H1 (cell line): ENCODE data around the gene CCDC73. TPM values are rescaled to one million over a fixed set of nuclear protein-coding genes. Genes with fewer than 3 reads are reported as not detected.

Experiments used
- CBX8 ChIP-seq: fragments of 300-800, 300-1000 bp; sonication (generic); IDR thresholded peaks from 2 replicates; pipeline ENCODE4 v1.7.1; 2016; ENCODE audit warnings: low read depth, low read length, borderline replicate concordance
- CEBPB ChIP-seq: IDR thresholded peaks from 2 replicates; pipeline ENCODE4 v1.6.1; 2012; ENCODE audit warnings: low read depth, low read length
- CHD1 ChIP-seq: IDR thresholded peaks from 2 replicates; pipeline ENCODE4 v1.6.1; 2012; ENCODE audit warnings: low read depth, low read length, improper control_type of control experiment
- HDAC2 ChIP-seq, 2 experiments: fragments of 300-600 bp in 1 of 2; sonication (generic) in 1 of 2; IDR thresholded peaks; 2 replicates each; pipeline ENCODE4 v1.6.1; 2011 to 2012; ENCODE audit warnings: low read depth in 2 of 2, low read length in 2 of 2, mild to moderate bottlenecking in 2 of 2, moderate library complexity in 2 of 2, borderline replicate concordance in 1 of 2, inconsistent platforms in 1 of 2
- NRF1 ChIP-seq: IDR thresholded peaks from 2 replicates; pipeline ENCODE4 v1.6.1; 2011; ENCODE audit warnings: mild to moderate bottlenecking, low read depth, low read length, improper control_type of control experiment
- POLR2A ChIP-seq, 2 experiments: IDR thresholded peaks; 1 replicate in 1 of 2; 2 replicates in 1 of 2; pipeline ENCODE4 v1.6.1; 2011; ENCODE audit warnings: low read depth in 2 of 2, low read length in 2 of 2, mild to moderate bottlenecking in 2 of 2; ENCODE audit errors: control extremely low read depth in 1 of 2
- RAD21 ChIP-seq, 2 experiments: IDR thresholded peaks in 1 of 2; conservative IDR thresholded peaks in 1 of 2; 2 replicates each; pipeline ENCODE4 v1.6.1; 2011; ENCODE audit warnings: low read depth in 2 of 2, low read length in 2 of 2, improper control_type of control experiment in 1 of 2, inconsistent platforms in 1 of 2, mild to moderate bottlenecking in 1 of 2, moderate library complexity in 1 of 2
- RFX5 ChIP-seq: IDR thresholded peaks from 2 replicates; pipeline ENCODE4 v1.6.1; 2011; ENCODE audit warnings: low read depth, low read length, improper control_type of control experiment, borderline replicate concordance
- polyA plus RNA-seq, 7 experiments: library from polyadenylated mRNA; depleted of rRNA in 3 of 7; stranded (reverse) in 5 of 7; unstranded in 2 of 7; fragments of >200 nt in 5 of 7; fragments of 200-250 nt in 2 of 7; gene quantifications; 1 replicate in 5 of 7; 2 replicates in 1 of 7; 4 replicates in 1 of 7; pipeline versions ENCODE4 v1.2.1 to v1.2.3, GENCODE V29; 2011 to 2013; ENCODE audit warnings: missing spikeins in 2 of 7, mixed read lengths in 2 of 7
- total RNA-seq: library from RNA; stranded (reverse); fragmentation: NEBNext Ultra II Directional; extraction: Animal tissue kit (Norgen Biotek cat#: 25700); gene quantifications from 2 replicates; pipeline ENCODE4 v1.2.1, GENCODE V29; 2021

The CCDC73 gene
- total and polyA plus RNA-seq, 2 of the 8 experiments (the other 6 are each of a cell fraction or from before 2014, with no cell fraction given), result not detected

GRCh38 chr11:32658639-32659406 lies 135.6 kb downstream of the CCDC73 start (continued):
- no peak for TF ChIP-seq RAD21 (IDR thresholded peaks at IDR 0.05 in 1 of 2, conservative IDR thresholded peaks at IDR 0.05 in 1 of 2; ENCODE audit: low read depth in 2 of 2, low read length in 2 of 2)
- no peak for TF ChIP-seq POLR2A (IDR thresholded peaks at IDR 0.05; ENCODE audit: control extremely low read depth in 1 of 2, low read depth in 2 of 2, low read length in 2 of 2)
- no peak for TF ChIP-seq CBX8
- no peak for TF ChIP-seq HDAC2 (IDR thresholded peaks at IDR 0.05; ENCODE audit: borderline replicate concordance in 1 of 2, low read depth in 2 of 2, low read length in 2 of 2)
- no peak for TF ChIP-seq CEBPB
- no peak for TF ChIP-seq NRF1
- TF ChIP-seq CHD1, result no peak
- TF ChIP-seq RFX5, result no peak
